Small intestine (tissue), 7 donors: ENCODE data around the gene PKNOX2. TPM values are rescaled to one million over a fixed set of nuclear protein-coding genes. Genes with fewer than 3 reads are reported as not detected.
"Not testable (repeated sequence)": the region's sequence is repeated elsewhere in the genome, so short reads cannot be mapped to it uniquely, and the experiment has no call there.

ENCODE experiments used
- DNase-seq, 2 donors: peaks; one replicate each; pipeline versions ENCODE4 v3.0.0 to v3.0.0-alpha.2; 2013
- FAIRE-seq: peaks from 2 replicates; lab custom pipeline; 2012; peaks lifted over from hg19 to GRCh38; lab: Jason Lieb, UNC
- H3K27ac ChIP-seq, 3 donors: one replicate each; pipeline ENCODE4 v1.5.1; 2013; ENCODE audit warnings: low read length in 2 of 3, mild to moderate bottlenecking in 2 of 3, control low read depth in 1 of 3, inconsistent platforms in 1 of 3, low read depth in 1 of 3, moderate library complexity in 1 of 3
- H3K27me3 ChIP-seq, 3 donors: one replicate each; pipeline ENCODE4 v1.6.1; 2013; ENCODE audit warnings: low read length in 3 of 3, inconsistent platforms in 1 of 3; ENCODE audit not compliant: control insufficient read depth in 3 of 3, insufficient read depth in 3 of 3
- H3K36me3 ChIP-seq, 3 donors: one replicate each; pipeline ENCODE4 v1.6.1; 2013; ENCODE audit warnings: low read length in 3 of 3, inconsistent platforms in 1 of 3, low read depth in 1 of 3, mild to moderate bottlenecking in 1 of 3, moderate library complexity in 1 of 3; ENCODE audit not compliant: control insufficient read depth in 3 of 3, insufficient read depth in 2 of 3
- H3K4me1 ChIP-seq, 3 donors: one replicate each; pipeline ENCODE4 v1.6.1; 2013; ENCODE audit warnings: low read length in 2 of 3, inconsistent platforms in 1 of 3, low read depth in 1 of 3, mild to moderate bottlenecking in 1 of 3, moderate library complexity in 1 of 3; ENCODE audit not compliant: control insufficient read depth in 3 of 3, insufficient read depth in 2 of 3
- H3K4me3 ChIP-seq, 3 donors: one replicate each; pipeline ENCODE4 v1.5.1; 2013; ENCODE audit warnings: low read length in 3 of 3, control low read depth in 1 of 3, inconsistent platforms in 1 of 3, low read depth in 1 of 3, mild to moderate bottlenecking in 1 of 3, moderate library complexity in 1 of 3
- H3K9me3 ChIP-seq, 2 donors: one replicate each; pipeline ENCODE4 v1.6.1; 2013; ENCODE audit warnings: low read depth in 1 of 2, low read length in 1 of 2; ENCODE audit not compliant: control insufficient read depth in 2 of 2, insufficient read depth in 1 of 2
- WGBS, 3 donors: extraction: QIAGEN DNeasy Blood & Tissue Kit; methylation state at CpG; one replicate each; pipeline ENCODE4 v1.1.7; 2013; 5-methylcytosine and 5-hydroxymethylcytosine counted together
- polyA plus RNA-seq, 4 donors: library from polyadenylated mRNA; stranded (reverse) in 3 of 4; unstranded in 1 of 4; fragments of 200-250 nt in 3 of 4; fragments of 120-200 nt in 1 of 4; gene quantifications; one replicate each; pipeline versions ENCODE4 v1.2.1 to v1.2.3, GENCODE V29; 2013
- donor health status: healthy with polysubstance abuse.
- donor health status: control.
- donor health status: control.
- donor health status: Bipolar disorder and iron deficiency.
- donor health status: healthy.

PKNOX2 gene
- polyA plus RNA-seq, 4 donors, result 1.1 to 2.5 (median 1.2) TPM; not detected in 1

GRCh38 chr11:125221461-125221860 lies 56.9 kb downstream of the PKNOX2 start:
- Histone ChIP-seq H3K4me1 (no peaks in the 10 kb centered on the region), H3K9me3 (no peaks in the 10 kb centered on the region), H3K4me3 (no peak overlapping the region), H3K27ac (no peak overlapping the region), H3K36me3 (peaks cover 0 to 2% (median 0%) of the 10 kb centered on the region in 3 donors), H3K27me3 (peaks cover 3 to 4% (median 3%) of the 10 kb centered on the region in 3 donors)
- FAIRE-seq, result no peak
- WGBS, 3 donors, result 64 to 73% (median 71%) methylated on average over 10 of the region's 10 CpGs
- no peak for DNase-seq

- Histone ChIP-seq H3K36me3 (peaks cover 0 to 2% (median 0%) of the 10 kb centered on the region in 3 donors), H3K9me3 (no peaks in the 10 kb centered on the region), H3K27ac (no peak overlapping the region), H3K27me3 (peaks cover 0 to 4% (median 0%) of the 10 kb centered on the region in 3 donors), H3K4me1 (no peaks in the 10 kb centered on the region), H3K4me3 (no peak overlapping the region)
- 89 to 92% (median 90%) methylated on average over 4 of the region's 4 CpGs for WGBS, 3 donors
- DNase-seq, result no peak
- no peak for FAIRE-seq
Measured at GRCh38 chr11:125222494-125222893, 57.9 kb downstream of the PKNOX2 start.

GRCh38 chr11:125223161-125223560 lies 58.6 kb downstream of the PKNOX2 start:
- not testable (repeated sequence) for H3K4me1 ChIP-seq, H3K4me3 ChIP-seq, H3K27ac ChIP-seq, H3K36me3 ChIP-seq, H3K27me3 ChIP-seq, DNase-seq, H3K9me3 ChIP-seq, FAIRE-seq
- WGBS, 3 donors, result 73 to 76% (median 74%) methylated on average over 6 of the region's 6 CpGs

GRCh38 chr11:125223901-125224361 lies 59.4 kb downstream of the PKNOX2 start:
- Histone ChIP-seq H3K27ac (peak overlapping the region in 1 of 3 donors; percentile 5), H3K27me3 (no peaks in the 10 kb centered on the region), H3K4me3 (no peak overlapping the region), H3K36me3 (peaks cover 0 to 2% (median 0%) of the 10 kb centered on the region in 3 donors), H3K4me1 (no peaks in the 10 kb centered on the region), H3K9me3 (no peaks in the 10 kb centered on the region)
- WGBS, 3 donors, result 69 to 82% (median 75%) methylated on average over 11 of the region's 11 CpGs
- DNase-seq, result no peak
- FAIRE-seq, result no peak

GRCh38 chr11:125224391-125225021 lies 60.0 kb downstream of the PKNOX2 start:
- FAIRE-seq (no peak), DNase-seq (peak in 1 of 2 donors; percentile 26)
- Histone ChIP-seq H3K4me1 (no peaks in the 10 kb centered on the region), H3K27ac (no peak overlapping the region), H3K36me3 (peaks cover 0 to 2% (median 0%) of the 10 kb centered on the region in 3 donors), H3K27me3 (no peaks in the 10 kb centered on the region), H3K9me3 (no peaks in the 10 kb centered on the region), H3K4me3 (no peak overlapping the region)
- WGBS, 3 donors, result 63 to 76% (median 70%) methylated on average over 15 of the region's 15 CpGs

- no peaks in the 10 kb centered on the region for H3K9me3 ChIP-seq
- FAIRE-seq (no peak), DNase-seq (no peak)
- 84 to 94% (median 89%) methylated on average over 2 of the region's 2 CpGs for WGBS, 3 donors
- no peak overlapping the region for H3K27ac ChIP-seq
- peaks cover 0 to 2% (median 0%) of the 10 kb centered on the region in 3 donors for H3K36me3 ChIP-seq
- H3K4me1 ChIP-seq, result no peaks in the 10 kb centered on the region
- H3K4me3 ChIP-seq, result no peak overlapping the region
- H3K27me3 ChIP-seq, result no peaks in the 10 kb centered on the region
Measured at GRCh38 chr11:125225401-125225800, 60.9 kb downstream of the PKNOX2 start.

GRCh38 chr11:125226031-125226430 lies 61.5 kb downstream of the PKNOX2 start:
- H3K36me3 ChIP-seq, result peaks cover 0 to 2% (median 0%) of the 10 kb centered on the region in 3 donors
- H3K4me1 ChIP-seq, result no peaks in the 10 kb centered on the region
- no peaks in the 10 kb centered on the region for H3K27me3 ChIP-seq
- WGBS, 3 donors, result 54 to 60% (median 55%) methylated on average over 2 of the region's 2 CpGs
- H3K4me3 ChIP-seq, result no peak overlapping the region
- no peak overlapping the region for H3K27ac ChIP-seq
- FAIRE-seq (no peak), DNase-seq (no peak)
- no peaks in the 10 kb centered on the region for H3K9me3 ChIP-seq

DNA sequence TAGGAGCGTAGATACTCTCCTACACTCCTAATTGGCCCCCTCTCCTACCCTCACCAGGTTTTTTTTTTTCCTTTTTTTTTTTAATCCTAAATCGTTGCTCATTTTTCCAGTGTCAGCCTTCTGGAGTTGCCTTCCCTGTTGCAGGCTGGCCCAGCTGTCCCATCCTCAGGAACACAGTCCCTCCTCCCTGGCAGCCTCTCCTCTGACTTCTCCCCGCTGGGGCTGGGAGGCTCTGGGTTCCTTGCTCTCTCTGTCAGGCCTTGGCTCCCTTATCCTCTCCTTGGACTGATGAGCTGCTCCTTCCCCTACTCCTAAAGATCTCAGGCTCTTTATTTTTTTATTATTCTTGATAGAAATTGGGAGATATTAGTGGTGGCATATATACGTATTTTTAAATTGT lies 62.2 kb downstream of the PKNOX2 start:
- FAIRE-seq (no peak), DNase-seq (no peak)
- H3K4me1 ChIP-seq, result no peaks in the 10 kb centered on the region
- H3K27me3 ChIP-seq, result no peaks in the 10 kb centered on the region
- no peak overlapping the region for H3K27ac ChIP-seq
- H3K36me3 ChIP-seq, result peaks cover 0 to 2% (median 0%) of the 10 kb centered on the region in 3 donors
- no peak overlapping the region for H3K4me3 ChIP-seq
- whole genome bisulfite sequencing, 3 donors, result 70 to 76% (median 71%) methylated on average over 4 of the region's 4 CpGs
- H3K9me3 ChIP-seq, result no peaks in the 10 kb centered on the region
